ENCODE results near the gene JAKMIP3. TPM values are rescaled to one million over a fixed set of nuclear protein-coding genes. Genes with fewer than 3 reads are reported as not detected.

The JAKMIP3 gene
- total RNA-seq, 6 donors from 2014 or later: 0.13 to 3.1 (median 0.52) TPM; not detected in 2

- Histone ChIP-seq H3K4me1 (peaks cover 6 to 12% (median 9%) of the 10 kb centered on the region in 4 donors), H3K27ac (no peak overlapping the region), H3K4me3 (no peak overlapping the region), H3K36me3 (no peaks in the 10 kb centered on the region), H3K27me3 (peaks cover 0 to 40% (median 22%) of the 10 kb centered on the region in 4 donors), H3K9me3 (no peaks in the 10 kb centered on the region)
- DNase-seq: peak in 1 of 2 donors; percentile 76
- WGBS, 2 donors: 82 to 87% methylated on average over 7 to 15 of the region's 15 CpGs
- no peak for ATAC-seq (ENCODE audit: low FRiP score in 2 of 2)
- no peak for TF ChIP-seq CTCF (IDR thresholded peaks at IDR 0.05)
- no peak for TF ChIP-seq EP300 (IDR thresholded peaks at IDR 0.05)
- no peak for TF ChIP-seq POLR2AphosphoS5 (IDR thresholded peaks at IDR 0.05)
- no peak for TF ChIP-seq POLR2A (IDR thresholded peaks at IDR 0.05)
Observed at GRCh38 chr10:132041340-132041739, 24.4 kb upstream of the JAKMIP3 start.

DNA sequence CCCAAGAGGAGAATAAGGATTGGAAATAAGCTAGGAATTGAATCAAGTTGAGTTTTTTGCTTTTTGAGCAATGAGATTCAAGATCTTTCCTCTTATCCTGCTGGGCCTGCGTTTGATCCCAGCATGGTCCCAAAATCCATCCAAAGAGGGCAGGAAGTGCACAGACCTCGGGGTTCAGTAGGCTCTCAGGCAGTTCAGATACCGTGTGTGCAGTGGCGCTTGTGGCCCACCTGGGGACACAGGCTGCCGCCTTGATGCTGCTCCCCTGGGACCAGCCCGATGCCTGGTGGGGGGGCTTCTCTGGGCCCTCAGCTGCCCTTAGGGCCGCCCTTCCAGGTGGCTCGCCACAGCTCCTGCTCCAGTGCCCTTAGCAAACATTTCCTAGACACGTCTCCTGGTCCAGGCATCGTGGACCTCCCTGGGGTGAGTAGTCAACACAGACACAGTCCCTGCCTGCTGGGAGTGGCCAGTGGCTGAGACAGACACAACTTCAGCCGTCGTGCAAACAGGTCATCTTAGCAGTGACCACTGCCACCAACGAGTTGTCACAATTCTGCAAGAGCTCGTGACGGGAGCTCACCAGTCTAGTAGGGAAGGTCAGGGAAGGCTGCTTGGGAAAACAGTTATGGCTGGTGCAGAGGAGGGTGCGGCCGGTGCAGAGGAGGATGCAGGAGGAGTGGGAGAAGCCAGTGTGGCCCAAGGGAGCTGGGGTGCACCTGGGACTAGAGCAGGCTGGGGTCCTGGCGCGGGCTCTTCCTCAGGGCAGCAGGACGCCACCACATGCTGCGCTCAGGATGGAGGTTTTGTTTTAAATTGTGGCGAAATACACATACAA is 21.7 kb upstream of the JAKMIP3 start:
- WGBS, 2 donors: 50 to 52% methylated on average over 20 of the region's 22 CpGs
- Histone ChIP-seq H3K4me1 (no peaks in the 10 kb centered on the region), H3K27ac (no peak overlapping the region), H3K36me3 (no peaks in the 10 kb centered on the region), H3K9me3 (no peaks in the 10 kb centered on the region), H3K27me3 (peaks cover 0 to 17% (median 11%) of the 10 kb centered on the region in 4 donors), H3K4me3 (no peak overlapping the region)
- DNase-seq: no peak
- ATAC-seq (ENCODE audit: low FRiP score in 2 of 2): no peak
- no peak for TF ChIP-seq POLR2AphosphoS5 (IDR thresholded peaks at IDR 0.05)
- TF ChIP-seq EP300 (IDR thresholded peaks at IDR 0.05): no peak
- TF ChIP-seq POLR2A (IDR thresholded peaks at IDR 0.05): no peak
- TF ChIP-seq CTCF (IDR thresholded peaks at IDR 0.05): no peak

GRCh38 chr10:132044803-132045202 is 20.9 kb upstream of the JAKMIP3 start:
- H3K4me3 ChIP-seq: no peak overlapping the region
- ATAC-seq (ENCODE audit: low FRiP score in 2 of 2): no peak
- no peak overlapping the region for H3K27ac ChIP-seq
- H3K27me3 ChIP-seq: peaks cover 0 to 16% (median 9%) of the 10 kb centered on the region in 4 donors
- no peak for DNase-seq
- no peaks in the 10 kb centered on the region for H3K36me3 ChIP-seq
- TF ChIP-seq POLR2A (IDR thresholded peaks at IDR 0.05) (no peak), POLR2AphosphoS5 (IDR thresholded peaks at IDR 0.05) (no peak), EP300 (IDR thresholded peaks at IDR 0.05) (no peak), CTCF (IDR thresholded peaks at IDR 0.05) (no peak)
- H3K9me3 ChIP-seq: no peaks in the 10 kb centered on the region
- no peaks in the 10 kb centered on the region for H3K4me1 ChIP-seq
- 78 to 80% methylated on average over 18 of the region's 18 CpGs for WGBS, 2 donors

DNA sequence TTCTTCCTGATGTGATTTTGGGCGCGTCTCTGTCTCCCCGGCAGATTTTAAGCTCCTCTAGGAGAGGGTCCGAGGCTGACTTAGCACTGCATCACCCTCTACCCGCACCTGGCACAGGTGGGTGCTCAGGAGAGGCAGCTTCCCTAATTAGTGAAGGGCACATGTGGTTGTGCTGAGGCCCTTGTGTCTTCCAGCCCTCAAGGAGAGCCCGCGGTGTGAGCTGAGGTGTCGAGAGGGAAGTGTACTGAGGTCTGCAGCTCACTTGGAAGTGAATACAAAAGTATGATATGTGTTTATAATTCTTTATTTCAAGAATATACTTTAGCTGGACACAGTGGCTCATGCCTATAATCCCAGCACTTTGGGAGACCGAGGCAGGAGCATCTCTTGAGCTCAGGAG is 20.4 kb upstream of the JAKMIP3 start:
- DNase-seq: no peak

More for the DNA sequence above, 20.4 kb upstream of the JAKMIP3 start:
- H3K27ac ChIP-seq: no peak overlapping the region
- H3K4me1 ChIP-seq: no peaks in the 10 kb centered on the region
- peaks cover 0 to 16% (median 9%) of the 10 kb centered on the region in 4 donors for H3K27me3 ChIP-seq
- H3K36me3 ChIP-seq: no peaks in the 10 kb centered on the region
- ATAC-seq (ENCODE audit: low FRiP score in 2 of 2): no peak
- 89 to 91% methylated on average over 9 of the region's 9 CpGs for WGBS, 2 donors
- H3K4me3 ChIP-seq: no peak overlapping the region
- no peaks in the 10 kb centered on the region for H3K9me3 ChIP-seq
- TF ChIP-seq CTCF (IDR thresholded peaks at IDR 0.05) (no peak), POLR2AphosphoS5 (IDR thresholded peaks at IDR 0.05) (no peak), POLR2A (IDR thresholded peaks at IDR 0.05) (no peak), EP300 (IDR thresholded peaks at IDR 0.05) (no peak)
